ENCODE measurements around the gene SYNE2.

GRCh38 chr14:64119500-64119899 lies 266.7 kb downstream of the SYNE2 start:
- no peak for TF ChIP-seq TEAD4 (IDR thresholded peaks at IDR 0.05; ENCODE audit: low read depth, low read length)
- TF ChIP-seq ZNF274 (IDR thresholded peaks at IDR 0.05; ENCODE audit: borderline replicate concordance, extremely low read depth, low read length) = no peak
- no peak for TF ChIP-seq NRF1 (IDR thresholded peaks at IDR 0.05; ENCODE audit: low read depth, low read length)
- no peak for TF ChIP-seq EP300 (IDR thresholded peaks at IDR 0.05; ENCODE audit: borderline replicate concordance in 1 of 2, low read depth in 2 of 2, low read length in 2 of 2)
- TF ChIP-seq KDM1A (IDR thresholded peaks at IDR 0.05; ENCODE audit: borderline replicate concordance, low read length) = no peak
- no peak for TF ChIP-seq CTCF (IDR thresholded peaks at IDR 0.05; ENCODE audit: control extremely low read depth in 1 of 3, insufficient read depth in 1 of 3, low read depth in 1 of 3, low read length in 3 of 3)
- no peak for TF ChIP-seq POLR2A (IDR thresholded peaks at IDR 0.05; ENCODE audit: control extremely low read depth in 1 of 2, low read depth in 2 of 2, low read length in 2 of 2)
- no peak for TF ChIP-seq POLR2AphosphoS5 (IDR thresholded peaks at IDR 0.05; ENCODE audit: low read depth, low read length)
- TF ChIP-seq SIN3A (conservative IDR thresholded peaks at IDR 0.05 in 1 of 2, IDR thresholded peaks at IDR 0.05 in 1 of 2; ENCODE audit: low read depth in 1 of 2, low read length in 2 of 2) = no peak

Data from H1 (cell line).